SK-N-SH (cell line): ENCODE data around the gene LRFN4.

Source experiments
- EP300 ChIP-seq, 2 experiments: IDR thresholded peaks; 2 replicates each; pipeline versions ENCODE4 v1.4.0 to v1.6.1; 2012; ENCODE audit warnings: borderline replicate concordance in 1 of 2, low read depth in 1 of 2, low read length in 1 of 2
- EZH2phosphoT487 ChIP-seq: fragments of 200-600 bp; sonication (generic); IDR thresholded peaks from 2 replicates; pipeline ENCODE4 v1.6.1; 2017; ENCODE audit warnings: low read depth, mixed run types, mild to moderate bottlenecking, antibody characterized with exemption, moderate library complexity, borderline replicate concordance
- JUND ChIP-seq: IDR thresholded peaks from 2 replicates; pipeline ENCODE4 v1.4.0; 2012
- MXI1 ChIP-seq: IDR thresholded peaks from 2 replicates; pipeline ENCODE4 v1.6.1; 2012; ENCODE audit warnings: mild to moderate bottlenecking, low read depth, low read length, improper control_type of control experiment
- POLR2AphosphoS5 ChIP-seq: IDR thresholded peaks from 2 replicates; pipeline ENCODE4 v1.6.1; 2012; ENCODE audit warnings: low read depth, low read length
- RAD21 ChIP-seq: IDR thresholded peaks from 2 replicates; pipeline ENCODE4 v1.6.1; 2012; ENCODE audit warnings: mild to moderate bottlenecking, low read length
- RFX5 ChIP-seq: IDR thresholded peaks from 2 replicates; pipeline ENCODE4 v1.6.1; 2012; ENCODE audit warnings: mild to moderate bottlenecking, improper control_type of control experiment, low read length
- SIN3A ChIP-seq: IDR thresholded peaks from 2 replicates; pipeline ENCODE4 v1.6.1; 2012; ENCODE audit warnings: low read depth, mild to moderate bottlenecking, low read length, moderate library complexity, borderline replicate concordance
- TAF1 ChIP-seq: IDR thresholded peaks from 2 replicates; pipeline ENCODE4 v1.6.1; 2012; ENCODE audit warnings: low read depth, mild to moderate bottlenecking, low read length, moderate library complexity, borderline replicate concordance
- TF ChIP-seq, protein P1 (sequence below): fragments of 200-600 bp; sonication (generic); IDR thresholded peaks from 2 replicates; pipeline ENCODE4 v1.6.1; 2017; ENCODE audit warnings: antibody characterized with exemption, mild to moderate bottlenecking, moderate library complexity
- TF ChIP-seq, protein P2 (sequence below): IDR thresholded peaks from 2 replicates; pipeline ENCODE4 v1.4.0; 2012; ENCODE audit warnings: low read depth
- TF ChIP-seq, protein P3 (sequence below): fragments of 150-350 bp; IDR thresholded peaks from 2 replicates; pipeline ENCODE4 v1.6.1; 2016; ENCODE audit warnings: mild to moderate bottlenecking, low read depth, low read length

DNA sequence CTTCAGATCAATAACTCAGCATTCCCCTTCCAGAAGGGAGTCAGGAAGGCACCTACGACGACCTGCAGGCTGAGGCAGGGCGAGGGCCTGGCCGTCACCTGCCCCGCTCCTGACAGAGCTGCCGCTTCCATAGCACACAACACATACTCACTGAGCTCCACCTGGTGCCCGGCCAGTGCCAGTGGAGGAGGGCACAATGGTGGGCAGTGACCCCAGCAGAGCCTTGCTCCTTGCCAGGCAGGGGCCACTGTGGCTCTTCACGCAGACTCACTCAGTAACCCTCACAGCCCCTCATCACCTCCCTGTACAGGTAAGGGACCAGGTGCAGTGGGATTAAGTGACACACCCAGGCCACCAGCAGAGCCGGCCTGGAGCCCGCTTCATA lies 24.6 kb downstream of the LRFN4 start:
- TF ChIP-seq, protein P1, sequence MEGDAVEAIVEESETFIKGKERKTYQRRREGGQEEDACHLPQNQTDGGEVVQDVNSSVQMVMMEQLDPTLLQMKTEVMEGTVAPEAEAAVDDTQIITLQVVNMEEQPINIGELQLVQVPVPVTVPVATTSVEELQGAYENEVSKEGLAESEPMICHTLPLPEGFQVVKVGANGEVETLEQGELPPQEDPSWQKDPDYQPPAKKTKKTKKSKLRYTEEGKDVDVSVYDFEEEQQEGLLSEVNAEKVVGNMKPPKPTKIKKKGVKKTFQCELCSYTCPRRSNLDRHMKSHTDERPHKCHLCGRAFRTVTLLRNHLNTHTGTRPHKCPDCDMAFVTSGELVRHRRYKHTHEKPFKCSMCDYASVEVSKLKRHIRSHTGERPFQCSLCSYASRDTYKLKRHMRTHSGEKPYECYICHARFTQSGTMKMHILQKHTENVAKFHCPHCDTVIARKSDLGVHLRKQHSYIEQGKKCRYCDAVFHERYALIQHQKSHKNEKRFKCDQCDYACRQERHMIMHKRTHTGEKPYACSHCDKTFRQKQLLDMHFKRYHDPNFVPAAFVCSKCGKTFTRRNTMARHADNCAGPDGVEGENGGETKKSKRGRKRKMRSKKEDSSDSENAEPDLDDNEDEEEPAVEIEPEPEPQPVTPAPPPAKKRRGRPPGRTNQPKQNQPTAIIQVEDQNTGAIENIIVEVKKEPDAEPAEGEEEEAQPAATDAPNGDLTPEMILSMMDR, result no peak
- TF ChIP-seq JUND (no peak), MXI1 (no peak), SIN3A (no peak), EP300 (IDR thresholded peaks at IDR 0.05; ENCODE audit: borderline replicate concordance in 1 of 2, low read depth in 1 of 2, low read length in 1 of 2) (no peak), EZH2phosphoT487 (no peak), RAD21 (no peak), RFX5 (no peak), POLR2AphosphoS5 (no peak), TAF1 (no peak)
- TF ChIP-seq, protein P2, sequence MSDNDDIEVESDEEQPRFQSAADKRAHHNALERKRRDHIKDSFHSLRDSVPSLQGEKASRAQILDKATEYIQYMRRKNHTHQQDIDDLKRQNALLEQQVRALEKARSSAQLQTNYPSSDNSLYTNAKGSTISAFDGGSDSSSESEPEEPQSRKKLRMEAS, result no peak
- TF ChIP-seq, protein P3, sequence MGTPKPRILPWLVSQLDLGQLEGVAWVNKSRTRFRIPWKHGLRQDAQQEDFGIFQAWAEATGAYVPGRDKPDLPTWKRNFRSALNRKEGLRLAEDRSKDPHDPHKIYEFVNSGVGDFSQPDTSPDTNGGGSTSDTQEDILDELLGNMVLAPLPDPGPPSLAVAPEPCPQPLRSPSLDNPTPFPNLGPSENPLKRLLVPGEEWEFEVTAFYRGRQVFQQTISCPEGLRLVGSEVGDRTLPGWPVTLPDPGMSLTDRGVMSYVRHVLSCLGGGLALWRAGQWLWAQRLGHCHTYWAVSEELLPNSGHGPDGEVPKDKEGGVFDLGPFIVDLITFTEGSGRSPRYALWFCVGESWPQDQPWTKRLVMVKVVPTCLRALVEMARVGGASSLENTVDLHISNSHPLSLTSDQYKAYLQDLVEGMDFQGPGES, result no peak
